GM13976 (cell line): Measurements from ENCODE around the gene HSP90AA1.

ENCODE experiments used
- DNase-seq: peaks from one replicate; pipeline ENCODE4 v3.0.0; 2012; ENCODE audit warnings: low spot score
- in situ Hi-C: fragments of 300-500 bp; cut with MboI; formaldehyde crosslinking; loops from one replicate; pipeline ENCODE4 v1.12.0; 2022; ENCODE audit warnings: low sequenced_read_pairs, mixed read lengths, inconsistent platforms; ENCODE audit not compliant: unreplicated experiment
- TF ChIP-seq, protein P1 (sequence below): IDR thresholded peaks from 2 replicates; pipeline ENCODE4 v1.5.1; 2012; ENCODE audit warnings: borderline replicate concordance, mild to moderate bottlenecking; ENCODE audit not compliant: insufficient read depth; ENCODE audit errors: extremely low read depth, missing control alignments, control extremely low read depth

HSP90AA1 gene

DNA sequence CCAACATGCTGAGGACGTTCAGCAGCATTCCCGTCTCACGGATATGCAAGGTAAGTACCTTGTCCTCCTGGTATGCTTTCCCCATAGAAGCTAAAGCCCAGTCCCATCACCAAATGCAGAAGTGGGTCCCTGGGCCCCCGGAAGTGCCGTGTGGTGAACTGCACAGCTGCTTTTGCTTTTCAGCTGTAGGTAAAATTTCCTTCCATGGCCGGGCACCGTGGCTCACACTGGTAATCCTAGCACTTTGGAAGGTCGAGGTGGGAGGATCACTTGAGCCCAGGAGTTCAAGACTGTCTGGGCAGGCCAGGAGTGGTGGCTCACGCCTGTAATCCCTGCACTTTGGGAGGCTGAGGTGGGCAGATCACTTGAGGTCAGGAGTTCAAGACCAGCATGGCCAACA is 44.1 kb downstream of the HSP90AA1 start:
- in situ Hi-C loops, result no loop called here
- DNase-seq, result no peak
- TF ChIP-seq, protein P1, sequence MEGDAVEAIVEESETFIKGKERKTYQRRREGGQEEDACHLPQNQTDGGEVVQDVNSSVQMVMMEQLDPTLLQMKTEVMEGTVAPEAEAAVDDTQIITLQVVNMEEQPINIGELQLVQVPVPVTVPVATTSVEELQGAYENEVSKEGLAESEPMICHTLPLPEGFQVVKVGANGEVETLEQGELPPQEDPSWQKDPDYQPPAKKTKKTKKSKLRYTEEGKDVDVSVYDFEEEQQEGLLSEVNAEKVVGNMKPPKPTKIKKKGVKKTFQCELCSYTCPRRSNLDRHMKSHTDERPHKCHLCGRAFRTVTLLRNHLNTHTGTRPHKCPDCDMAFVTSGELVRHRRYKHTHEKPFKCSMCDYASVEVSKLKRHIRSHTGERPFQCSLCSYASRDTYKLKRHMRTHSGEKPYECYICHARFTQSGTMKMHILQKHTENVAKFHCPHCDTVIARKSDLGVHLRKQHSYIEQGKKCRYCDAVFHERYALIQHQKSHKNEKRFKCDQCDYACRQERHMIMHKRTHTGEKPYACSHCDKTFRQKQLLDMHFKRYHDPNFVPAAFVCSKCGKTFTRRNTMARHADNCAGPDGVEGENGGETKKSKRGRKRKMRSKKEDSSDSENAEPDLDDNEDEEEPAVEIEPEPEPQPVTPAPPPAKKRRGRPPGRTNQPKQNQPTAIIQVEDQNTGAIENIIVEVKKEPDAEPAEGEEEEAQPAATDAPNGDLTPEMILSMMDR, result no peak

DNA sequence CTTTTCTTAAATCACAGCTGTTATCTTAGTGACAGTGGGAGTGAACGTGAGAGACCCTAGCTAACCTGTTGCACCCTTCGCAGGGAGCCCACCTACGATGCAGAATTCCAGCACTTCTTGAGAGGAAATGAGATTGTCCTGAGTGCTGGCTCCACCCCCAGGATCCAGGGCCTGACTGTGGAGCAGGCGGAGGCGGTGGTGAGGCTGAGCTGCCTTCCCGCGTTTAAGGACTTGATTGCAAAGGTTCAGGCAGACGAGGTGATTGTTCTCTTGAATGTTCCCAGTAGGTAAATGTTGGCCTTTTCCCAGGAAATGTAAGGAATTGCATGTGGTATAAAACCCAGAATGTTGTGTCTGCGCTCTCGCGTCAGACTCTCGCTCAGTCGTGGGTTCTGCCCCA is 46.7 kb downstream of the HSP90AA1 start:
- TF ChIP-seq, protein P1, result no peak
- in situ Hi-C loops, result no loop called here
- DNase-seq, result no peak

DNA sequence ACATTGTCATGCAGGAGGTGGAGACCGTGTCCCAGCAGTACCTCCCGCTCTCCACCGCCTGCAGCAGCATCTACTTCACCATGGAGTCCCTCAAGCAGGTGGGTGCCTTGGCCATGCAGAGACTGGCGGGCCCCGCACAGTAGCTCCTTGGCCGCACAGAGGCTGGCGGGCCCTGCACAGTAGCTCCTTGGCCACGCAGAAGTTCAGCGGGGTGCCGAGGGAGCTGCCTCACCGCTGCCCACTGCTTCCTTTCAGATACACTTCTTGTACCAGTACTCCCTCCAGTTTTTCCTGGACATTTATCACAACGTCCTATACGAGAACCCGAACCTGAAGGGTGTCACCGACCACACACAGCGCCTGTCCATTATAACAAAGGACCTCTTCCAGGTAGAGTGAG is 47.7 kb downstream of the HSP90AA1 start:
- DNase-seq, result no peak
- in situ Hi-C loops, result no loop called here
- TF ChIP-seq, protein P1, result no peak

DNA sequence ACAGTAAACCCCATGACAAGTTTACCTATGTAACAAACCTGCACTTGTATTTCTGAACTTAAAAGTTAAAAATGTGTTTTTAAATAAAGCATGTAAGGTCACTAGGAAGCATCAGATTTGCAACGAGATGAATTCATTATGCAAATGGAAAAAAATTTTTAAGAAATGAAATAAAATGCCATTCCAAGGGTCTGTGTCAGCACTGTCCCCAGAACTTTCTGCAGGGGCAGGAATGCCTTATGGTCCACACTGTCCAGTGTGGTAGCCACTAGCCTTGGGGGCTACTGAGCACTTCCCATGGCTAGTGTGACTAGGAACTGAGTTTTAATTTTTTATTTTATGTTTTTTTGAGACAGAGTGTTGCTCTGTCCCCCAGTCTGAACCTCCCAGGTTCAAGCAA is 49.2 kb downstream of the HSP90AA1 start:
- no peak for DNase-seq

DNA sequence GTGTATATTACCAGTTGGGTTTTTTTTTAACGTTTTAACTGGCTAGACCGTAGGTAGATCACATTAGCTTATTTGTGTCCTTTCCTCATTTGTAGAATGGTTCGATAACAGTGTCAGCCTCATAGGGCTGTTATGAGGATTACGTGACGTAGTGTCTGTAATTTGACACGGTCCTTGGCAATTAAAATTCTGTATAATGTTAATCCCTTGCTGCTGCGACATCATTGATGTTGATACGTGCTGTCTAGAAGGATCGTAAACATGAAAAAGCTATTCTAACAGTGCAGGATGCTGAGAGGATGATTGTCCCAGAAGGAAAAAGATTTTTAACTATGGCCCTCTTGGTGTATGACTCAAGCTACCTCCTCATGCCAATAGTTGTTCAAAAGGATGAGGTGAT is 50.9 kb downstream of the HSP90AA1 start:
- no peak for DNase-seq
- in situ Hi-C loops, result no loop called here
- TF ChIP-seq, protein P1, result no peak

More for the DNA sequence above, 49.2 kb downstream of the HSP90AA1 start:
- in situ Hi-C loops, result no loop called here
- TF ChIP-seq, protein P1, result no peak

DNA sequence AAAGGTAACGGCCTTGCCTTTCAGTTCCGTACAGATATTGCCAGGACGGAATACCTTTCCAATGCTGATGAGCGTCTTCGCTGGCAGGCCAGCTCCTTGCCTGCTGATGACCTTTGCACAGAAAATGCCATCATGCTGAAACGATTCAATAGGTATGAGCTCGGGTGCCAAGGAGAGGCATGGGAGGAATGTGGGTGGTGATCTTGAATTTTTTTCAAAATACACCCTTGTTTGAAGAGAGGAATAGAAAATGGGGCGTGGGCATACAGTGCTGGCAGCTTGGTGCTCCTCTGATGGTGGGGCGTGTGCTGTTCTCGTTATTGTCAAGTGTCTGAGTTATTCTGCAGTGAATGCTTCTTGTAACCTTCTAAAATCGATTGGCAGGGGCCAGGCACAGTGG is 52.5 kb downstream of the HSP90AA1 start:
- DNase-seq, result no peak
- in situ Hi-C loops, result no loop called here
- TF ChIP-seq, protein P1, result no peak

DNA sequence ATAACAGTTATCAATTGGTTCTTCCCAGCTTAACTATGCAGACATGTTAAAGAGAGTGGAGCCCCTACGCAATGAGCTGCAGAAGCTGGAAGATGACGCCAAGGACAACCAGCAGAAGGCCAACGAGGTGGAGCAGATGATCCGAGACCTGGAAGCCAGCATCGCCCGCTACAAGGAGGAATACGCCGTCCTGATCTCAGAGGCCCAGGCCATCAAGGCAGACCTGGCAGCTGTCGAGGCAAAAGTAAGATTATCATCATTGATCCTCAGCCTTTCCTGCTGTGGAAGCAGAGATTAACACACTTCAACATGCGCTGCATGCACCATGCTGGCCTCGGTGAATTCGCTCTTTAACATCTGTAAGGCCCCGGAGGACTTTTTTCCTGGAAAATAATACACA is 53.6 kb downstream of the HSP90AA1 start:
- in situ Hi-C loops, result no loop called here
- DNase-seq, result no peak
- TF ChIP-seq, protein P1, result no peak
